Left lung (tissue), 10 donors: ENCODE results near the gene HS3ST6. TPM values are rescaled to one million over a fixed set of nuclear protein-coding genes. Genes with fewer than 3 reads are reported as not detected.
"Not testable (repeated sequence)": the region's sequence is repeated elsewhere in the genome, so short reads cannot be mapped to it uniquely, and the experiment has no call there.

ENCODE experiments used
- ATAC-seq: fragments of 200-7000 bp; cut with Tn5 transposase; one replicate; pipeline ENCODE4 v1.9.1; 2020; ENCODE audit warnings: moderate library complexity
- DNase-seq, 4 donors: peaks; one replicate each; pipeline ENCODE4 v3.0.0-alpha.2; 2013 to 2020
- H3K27ac ChIP-seq, 2 donors: fragments of 200-600 bp; sonication (generic) in 1 of 2; one replicate each; pipeline versions ENCODE4 v1.5.0 to v1.8.0; 2020 to 2021
- H3K27me3 ChIP-seq, 2 donors: fragments of 200-600 bp; sonication (generic) in 1 of 2; one replicate each; pipeline versions ENCODE4 v1.5.0 to v1.8.0; 2020 to 2021
- H3K36me3 ChIP-seq, 2 donors: fragments of 200-600 bp; sonication (generic) in 1 of 2; one replicate each; pipeline versions ENCODE4 v1.5.0 to v1.8.0; 2020 to 2021
- H3K4me1 ChIP-seq, 2 donors: fragments of 200-600 bp; one replicate each; pipeline ENCODE4 v1.8.0; 2021
- H3K4me3 ChIP-seq, 2 donors: fragments of 200-600 bp; sonication (generic) in 1 of 2; one replicate each; pipeline versions ENCODE4 v1.5.0 to v1.8.0; 2020 to 2021; ENCODE audit warnings: mild to moderate bottlenecking in 1 of 2
- H3K9me3 ChIP-seq, 2 donors: fragments of 200-600 bp; sonication (generic) in 1 of 2; one replicate each; pipeline versions ENCODE4 v1.5.0 to v1.8.0; 2020 to 2021
- CTCF ChIP-seq, 2 donors: fragments of 200-600 bp; sonication (generic) in 1 of 2; IDR thresholded peaks; one replicate each; pipeline versions ENCODE4 v1.5.0 to v1.8.0; 2021; ENCODE audit warnings: antibody characterized with exemption in 2 of 2
- intact Hi-C, 2 donors: fragments of 100-400 bp; cut with DNase I; formaldehyde crosslinking; loops; one replicate each; pipeline versions ENCODE4 v1.11.2 to v1.14.2; 2022
- polyA plus RNA-seq, 6 donors: library from polyadenylated mRNA; unstranded; fragments of 120-200 nt; gene quantifications; one replicate each; pipeline ENCODE4 v1.2.1, GENCODE V29; 2013; ENCODE audit not compliant: insufficient read length in 6 of 6
- total RNA-seq, 2 donors: library from RNA; stranded (reverse); fragmentation: NEBNext Ultra II Directional; extraction: Animal tissue kit (Norgen Biotek cat#: 25700); gene quantifications; one replicate each; pipeline ENCODE4 v1.2.1, GENCODE V29; 2021
- donor health status: DM: no; HTN: yes; CAD: no.
- donor health status: DM: no; HTN: no; CAD: no.

Gene HS3ST6
- total and polyA plus RNA-seq, 8 donors, result 0.13 to 1.4 (median 0.18) TPM; not detected in 4

GRCh38 chr16:1940273-1941161, 22.3 kb upstream of the HS3ST6 start:
- TF ChIP-seq CTCF (IDR thresholded peaks at IDR 0.05), result no peak
- Histone ChIP-seq H3K4me3 (peak overlapping the region in 1 of 2 donors; percentile 72), H3K4me1 (peaks cover 6 to 65% of the 10 kb centered on the region in 2 donors), H3K27ac (peak overlapping the region in 1 of 2 donors; percentile 93), H3K9me3 (no peaks in the 10 kb centered on the region), H3K27me3 (no peaks in the 10 kb centered on the region), H3K36me3 (peaks cover 0 to 51% of the 10 kb centered on the region in 2 donors)
- intact Hi-C loops, result no loop called here
- ATAC-seq (no peak), DNase-seq (no peak)

- Histone ChIP-seq H3K27ac (peak overlapping the region in 1 of 2 donors; percentile 93), H3K36me3 (peaks cover 0 to 51% of the 10 kb centered on the region in 2 donors), H3K4me1 (peaks cover 6 to 69% of the 10 kb centered on the region in 2 donors), H3K4me3 (peak overlapping the region in 1 of 2 donors; percentile 72)
- H3K9me3 ChIP-seq, DNase-seq, H3K27me3 ChIP-seq, intact Hi-C loops, ATAC-seq: not testable (repeated sequence)
Measured at GRCh38 chr16:1939833-1940232, 21.6 kb upstream of the HS3ST6 start.

GRCh38 chr16:1938910-1939309, 20.7 kb upstream of the HS3ST6 start:
- intact Hi-C loops, result no loop called here
- no peak for ATAC-seq
- Histone ChIP-seq H3K27me3 (no peaks in the 10 kb centered on the region), H3K27ac (peak overlapping the region in 1 of 2 donors; percentile 93), H3K4me3 (peak overlapping the region in 1 of 2 donors; percentile 8), H3K9me3 (no peaks in the 10 kb centered on the region), H3K4me1 (peaks cover 6 to 67% of the 10 kb centered on the region in 2 donors), H3K36me3 (peaks cover 0 to 51% of the 10 kb centered on the region in 2 donors)
- no peak for DNase-seq
- no peak for TF ChIP-seq CTCF (IDR thresholded peaks at IDR 0.05)

- Histone ChIP-seq H3K36me3 (peaks cover 0 to 51% of the 10 kb centered on the region in 2 donors), H3K27ac (peak overlapping the region in 1 of 2 donors; percentile 93), H3K9me3 (no peaks in the 10 kb centered on the region), H3K4me1 (peaks cover 6 to 62% of the 10 kb centered on the region in 2 donors), H3K4me3 (peak overlapping the region in 1 of 2 donors; percentile 8), H3K27me3 (peaks cover 0 to 4% of the 10 kb centered on the region in 2 donors)
- intact Hi-C loops, result no loop called here
- TF ChIP-seq CTCF (IDR thresholded peaks at IDR 0.05), result no peak
- DNase-seq (peak in 1 of 4 donors; percentile 68), ATAC-seq (no peak)
Measured at GRCh38 chr16:1938316-1938715, 20.1 kb upstream of the HS3ST6 start.

- H3K9me3 ChIP-seq, result no peaks in the 10 kb centered on the region
- ATAC-seq (no peak), DNase-seq (no peak)
- peak overlapping the region in 1 of 2 donors; percentile 93 for H3K27ac ChIP-seq
- H3K4me1 ChIP-seq, result peaks cover under 1 to 56% of the 10 kb centered on the region in 2 donors
- peaks cover 0 to 15% of the 10 kb centered on the region in 2 donors for H3K27me3 ChIP-seq
- no peak overlapping the region for H3K4me3 ChIP-seq
- peaks cover 0 to 51% of the 10 kb centered on the region in 2 donors for H3K36me3 ChIP-seq
- TF ChIP-seq CTCF (IDR thresholded peaks at IDR 0.05), result no peak
- intact Hi-C loops, result no loop called here
Measured at GRCh38 chr16:1936945-1937479, 18.8 kb upstream of the HS3ST6 start.
